ENCODE results near the gene ZPBP2.
"Not testable (repeated sequence)": the region's sequence is repeated elsewhere in the genome, so short reads cannot be mapped to it uniquely, and the experiment has no call there.

ZPBP2 gene

GRCh38 chr17:39855911-39856649, 11.9 kb upstream of the ZPBP2 start:
- DNase-seq (ENCODE audit: low read depth in 4 of 4, low spot score in 1 of 4), result not testable (repeated sequence)

GRCh38 chr17:39861235-39861634, 6.8 kb upstream of the ZPBP2 start:
- no peak for DNase-seq (ENCODE audit: low read depth in 4 of 4, low spot score in 1 of 4)

- DNase-seq (ENCODE audit: low read depth in 4 of 4, low spot score in 1 of 4), result no peak
These were observed 4.6 kb upstream of the ZPBP2 start for GRCh38 chr17:39863244-39863917.

- DNase-seq (ENCODE audit: low read depth in 4 of 4, low spot score in 1 of 4), result peak; percentile 55 to 80 (median 71)
These were observed 3.9 kb upstream of the ZPBP2 start, which contains the start of gene IKZF3 for GRCh38 chr17:39863918-39864746. Gene IKZF3, minus strand, starts transcription at chr17:39864312. Its CDS starts 186 bp downstream, at chr17:39864126.

- no peak for DNase-seq (ENCODE audit: low read depth in 4 of 4, low spot score in 1 of 4)
These were observed 1.8 kb upstream of the ZPBP2 start for GRCh38 chr17:39866013-39866730.

- DNase-seq (ENCODE audit: low read depth in 4 of 4, low spot score in 1 of 4), result peak in 3 of 4 experiments; percentile 38 to 57 (median 40)
These were observed 720 bp upstream of the ZPBP2 start for GRCh38 chr17:39867084-39867879.

- DNase-seq (ENCODE audit: low read depth in 4 of 4, low spot score in 1 of 4), result no peak
These were observed 546 bp downstream of the ZPBP2 start for GRCh38 chr17:39868554-39868942.

- no peak for DNase-seq (ENCODE audit: low read depth in 4 of 4, low spot score in 1 of 4)
These were observed 2.8 kb downstream of the ZPBP2 start for GRCh38 chr17:39870776-39871175.

GRCh38 chr17:39871801-39872200, 3.8 kb downstream of the ZPBP2 start:
- DNase-seq (ENCODE audit: low read depth in 4 of 4, low spot score in 1 of 4), result no peak

- no peak for DNase-seq (ENCODE audit: low read depth in 4 of 4, low spot score in 1 of 4)
These were observed 4.7 kb downstream of the ZPBP2 start for GRCh38 chr17:39872751-39873150.

- not testable (repeated sequence) for DNase-seq (ENCODE audit: low read depth in 4 of 4, low spot score in 1 of 4)
These were observed 18.1 kb downstream of the ZPBP2 start for GRCh38 chr17:39886102-39886501.

GRCh38 chr17:39887078-39887477, 19.1 kb downstream of the ZPBP2 start:
- DNase-seq (ENCODE audit: low read depth in 4 of 4, low spot score in 1 of 4), result no peak

- no peak for DNase-seq (ENCODE audit: low read depth in 4 of 4, low spot score in 1 of 4)
These were observed 21.2 kb downstream of the ZPBP2 start for GRCh38 chr17:39889200-39889599.

- no peak for DNase-seq (ENCODE audit: low read depth in 4 of 4, low spot score in 1 of 4)
These were observed 26.8 kb downstream of the ZPBP2 start for GRCh38 chr17:39894681-39895376.

- DNase-seq (ENCODE audit: low read depth in 4 of 4, low spot score in 1 of 4), result no peak
These were observed 30.1 kb downstream of the ZPBP2 start for GRCh38 chr17:39898088-39898487.

- no peak for DNase-seq (ENCODE audit: low read depth in 4 of 4, low spot score in 1 of 4)
These were observed 31.2 kb downstream of the ZPBP2 start for GRCh38 chr17:39899215-39899614.

GRCh38 chr17:39902027-39902426, 34.0 kb downstream of the ZPBP2 start:
- DNase-seq (ENCODE audit: low read depth in 4 of 4, low spot score in 1 of 4), result not testable (repeated sequence)

GRCh38 chr17:39903158-39903884, 35.3 kb downstream of the ZPBP2 start:
- DNase-seq (ENCODE audit: low read depth in 4 of 4, low spot score in 1 of 4), result no peak

GRCh38 chr17:39904990-39905288, 36.9 kb downstream of the ZPBP2 start:
- no peak for DNase-seq (ENCODE audit: low read depth in 4 of 4, low spot score in 1 of 4)

Data from stimulated activated CD4-positive, alpha-beta T cell treated with anti-CD3 and anti-CD28 coated beads, Interleukin-1b, Interleukin-23, amount 100 ng/mL, for 24 hours (primary cell).